ENCODE results near the gene PDCD11. TPM values are rescaled to one million over a fixed set of nuclear protein-coding genes. Genes with fewer than 3 reads are reported as not detected.

PDCD11 gene
- total RNA-seq, 1 experiment from 2014 or later, result 51.4 TPM

Other genes starting within 250 kb of the PDCD11 start
- gene NT5C2, start 203.4 kb upstream of the PDCD11 start, total RNA-seq (2014; rRNA removed; shearing (Covaris generic)), result 170 and 220 TPM in 2 replicates
- gene RPEL1, start 150.7 kb upstream of the PDCD11 start, total RNA-seq (2014; rRNA removed; shearing (Covaris generic)), result 0.17 and 0.29 TPM in 2 replicates
- gene INA, start 119.5 kb upstream of the PDCD11 start, total RNA-seq (2014; rRNA removed; shearing (Covaris generic)), result not detected in 2 replicates
- gene PCGF6, start 45.5 kb upstream of the PDCD11 start, total RNA-seq (2014; rRNA removed; shearing (Covaris generic)), result 12.9 and 15.3 TPM in 2 replicates
- gene TAF5, start 28.6 kb upstream of the PDCD11 start, total RNA-seq (2014; rRNA removed; shearing (Covaris generic)), result 9.1 and 9.8 TPM in 2 replicates
- gene ATP5MK, start 151 bp upstream of the PDCD11 start, total RNA-seq (2014; rRNA removed; shearing (Covaris generic)), result 409 and 479 TPM in 2 replicates
- gene CALHM2, start 55.7 kb downstream of the PDCD11 start, total RNA-seq (2014; rRNA removed; shearing (Covaris generic)), result 16.6 and 18.1 TPM in 2 replicates
- not detected in 2 replicates for gene CALHM1, start 62.3 kb downstream of the PDCD11 start, total RNA-seq (2014; rRNA removed; shearing (Covaris generic))
- gene CALHM3, start 82.6 kb downstream of the PDCD11 start, total RNA-seq (2014; rRNA removed; shearing (Covaris generic)), result not detected in 2 replicates
- 0.14 TPM in 1 of 2 replicates, not detected in the other for gene NEURL1, start 97.1 kb downstream of the PDCD11 start, total RNA-seq (2014; rRNA removed; shearing (Covaris generic))

Data from NCI-H460 (cell line).